Neuronal stem cell (in vitro differentiated cells): ENCODE measurements around the gene RPS26.
"Not testable (repeated sequence)": the region's sequence is repeated elsewhere in the genome, so short reads cannot be mapped to it uniquely, and the experiment has no call there.

Experiments
- DNase-seq: peaks from one replicate; pipeline ENCODE4 v3.0.0-alpha.2; 2013; ENCODE audit warnings: low spot score
- H2AFZ ChIP-seq: one replicate; pipeline ENCODE4 v1.6.1; 2013; ENCODE audit warnings: mild to moderate bottlenecking, low read length, inconsistent platforms
- H2AK5ac ChIP-seq: 2 replicates; pipeline ENCODE4 v1.6.1; 2013; ENCODE audit warnings: low read depth, mild to moderate bottlenecking, inconsistent platforms, low read length, moderate library complexity, mixed read lengths
- H2BK120ac ChIP-seq: 2 replicates; pipeline ENCODE4 v1.6.1; 2013; ENCODE audit warnings: low read depth, mild to moderate bottlenecking, inconsistent platforms, low read length, moderate library complexity, mixed read lengths
- H2BK12ac ChIP-seq: one replicate; pipeline ENCODE4 v1.6.1; 2013; ENCODE audit warnings: low read length, inconsistent platforms
- H2BK15ac ChIP-seq: 2 replicates; pipeline ENCODE4 v1.6.1; 2013; ENCODE audit warnings: mild to moderate bottlenecking, low read length, inconsistent platforms, mixed read lengths
- H2BK5ac ChIP-seq: one replicate; pipeline ENCODE4 v1.6.1; 2013; ENCODE audit warnings: inconsistent platforms, mild to moderate bottlenecking, low read length, moderate library complexity
- H3K14ac ChIP-seq: one replicate; pipeline ENCODE4 v1.6.1; 2013; ENCODE audit warnings: low read length, inconsistent platforms
- H3K18ac ChIP-seq: 2 replicates; pipeline ENCODE4 v1.6.1; 2013; ENCODE audit warnings: low read length, inconsistent platforms
- H3K23ac ChIP-seq: 2 replicates; pipeline ENCODE4 v1.6.1; 2013; ENCODE audit warnings: low read depth, mild to moderate bottlenecking, mixed read lengths, low read length, inconsistent platforms; ENCODE audit not compliant: poor library complexity
- H3K27ac ChIP-seq: replicated peaks from 3 replicates; pipeline ENCODE4 v1.5.1; 2013; ENCODE audit warnings: low read length, inconsistent platforms
- H3K27me3 ChIP-seq, 3 experiments: 2 replicates each; pipeline ENCODE4 v1.6.1; 2013; ENCODE audit warnings: low read length in 3 of 3, mild to moderate bottlenecking in 2 of 3, inconsistent platforms in 1 of 3, low read depth in 1 of 3, mixed read lengths in 1 of 3, moderate library complexity in 1 of 3; ENCODE audit not compliant: control insufficient read depth in 3 of 3, insufficient read depth in 3 of 3
- H3K36me3 ChIP-seq, 2 donors: replicated peaks in 1 of 2; 2 replicates each; pipeline ENCODE4 v1.6.1; 2013; ENCODE audit warnings: low read length in 2 of 2; ENCODE audit not compliant: control insufficient read depth in 2 of 2, insufficient read depth in 2 of 2
- H3K4ac ChIP-seq: 2 replicates; pipeline ENCODE4 v1.6.1; 2013; ENCODE audit warnings: inconsistent platforms, mild to moderate bottlenecking, low read length, moderate library complexity
- H3K4me1 ChIP-seq, 2 donors: 1 replicate in 1 of 2; 2 replicates in 1 of 2; pipeline ENCODE4 v1.6.1; 2013; ENCODE audit warnings: low read length in 2 of 2, low read depth in 1 of 2; ENCODE audit not compliant: control insufficient read depth in 2 of 2, insufficient read depth in 1 of 2
- H3K4me2 ChIP-seq: one replicate; pipeline ENCODE4 v1.6.1; 2013; ENCODE audit warnings: mild to moderate bottlenecking, low read length, inconsistent platforms; ENCODE audit not compliant: insufficient read depth, poor library complexity, severe bottlenecking
- H3K4me3 ChIP-seq, 2 donors: 2 replicates each; pipeline ENCODE4 v1.5.1; 2013; ENCODE audit warnings: low read length in 2 of 2, mild to moderate bottlenecking in 2 of 2, inconsistent platforms in 1 of 2, moderate library complexity in 1 of 2
- H3K79me1 ChIP-seq: one replicate; pipeline ENCODE4 v1.6.1; 2013; ENCODE audit warnings: low read depth, mild to moderate bottlenecking, inconsistent platforms, low read length, moderate library complexity
- H3K9ac ChIP-seq: one replicate; pipeline ENCODE4 v1.6.1; 2013; ENCODE audit warnings: mild to moderate bottlenecking, low read depth, low read length, inconsistent platforms; ENCODE audit not compliant: poor library complexity
- H3K9me3 ChIP-seq, 2 donors: replicated peaks in 1 of 2; 2 replicates each; pipeline versions ENCODE3 to v1.6.1; 2013; ENCODE audit warnings: low read length in 2 of 2, mild to moderate bottlenecking in 2 of 2, inconsistent platforms in 1 of 2, low read depth in 1 of 2, mixed read lengths in 1 of 2, moderate library complexity in 1 of 2; ENCODE audit not compliant: control insufficient read depth in 2 of 2, insufficient read depth in 1 of 2
- H4K8ac ChIP-seq: one replicate; pipeline ENCODE4 v1.6.1; 2013; ENCODE audit warnings: low read depth, mild to moderate bottlenecking, inconsistent platforms, low read length, moderate library complexity
- H4K91ac ChIP-seq: one replicate; pipeline ENCODE4 v1.6.1; 2013; ENCODE audit warnings: low read length, low read depth, mild to moderate bottlenecking, inconsistent platforms; ENCODE audit not compliant: poor library complexity
- WGBS, 2 donors: extraction: QIAGEN DNeasy Blood & Tissue Kit; methylation state at CpG; one replicate each; pipeline ENCODE4 v1.1.7; 2013; ENCODE audit warnings: missing lambda C conversion rate in 2 of 2, mixed read lengths in 1 of 2; ENCODE audit not compliant: insufficient read length in 2 of 2, insufficient replicate concordance in 1 of 2; ENCODE audit errors: extremely low coverage in 2 of 2; 5-methylcytosine and 5-hydroxymethylcytosine counted together

RPS26 gene

DNA sequence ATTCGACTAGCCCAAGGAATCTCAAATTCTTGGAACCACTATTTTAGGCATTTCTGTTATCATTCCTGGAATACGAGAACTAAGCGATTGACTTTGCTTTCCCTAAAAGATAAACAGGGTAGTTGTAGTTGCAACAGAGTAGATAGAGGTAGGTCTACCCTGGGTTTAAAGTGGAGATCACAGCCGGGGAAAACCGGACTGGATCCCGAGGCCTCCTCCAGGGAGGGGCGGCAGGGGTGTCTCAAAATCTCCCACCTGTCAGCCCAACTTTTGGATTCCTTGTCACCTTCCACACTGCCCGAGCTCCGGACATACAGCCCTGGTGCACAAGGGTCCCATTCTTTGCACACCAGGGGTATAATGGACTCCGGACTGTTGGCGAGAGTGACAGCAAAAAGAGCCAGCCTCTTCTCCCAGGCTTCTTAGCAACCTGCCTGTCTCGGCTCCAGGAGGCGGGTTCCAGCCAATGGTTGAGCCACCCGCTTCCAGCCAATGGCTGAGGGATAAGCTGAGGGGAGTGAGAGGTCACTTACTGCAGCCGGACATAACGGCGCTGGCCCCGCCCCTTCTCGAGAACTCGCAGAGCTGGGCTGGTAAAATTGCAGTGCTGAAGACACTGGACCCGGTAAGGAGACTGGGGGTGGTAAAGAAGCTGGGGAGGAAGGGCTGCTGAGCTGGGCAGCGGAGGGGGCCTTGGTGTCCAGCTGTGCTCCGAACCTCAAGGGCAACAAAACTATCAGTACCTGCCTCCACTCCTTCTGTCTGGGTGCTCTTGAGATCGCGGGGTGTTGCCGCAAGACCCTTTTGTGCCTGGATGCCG is 44.8 kb upstream of the RPS26 start, which contains the start of gene SUOX:
TSS of gene SUOX (plus strand) at position 562 of the 820 bp plus-strand sequence. CDS start 4,946 bp downstream, outside the sequence.
- WGBS, 2 donors = no CpG with 5 or more reads among the region's 27 CpGs
- Histone ChIP-seq H3K9ac (peak within 1 kb of the TSS; percentile 94), H4K91ac (no peak within 1 kb of the TSS), H3K36me3 (peaks cover 21 to 42% of the 10 kb centered on the region in 2 donors), H3K4me2 (peak within 1 kb of the TSS; percentile 91), H3K23ac (peak within 1 kb of the TSS; percentile 62), H3K9me3 (no peaks in the 10 kb centered on the region), H2AK5ac (peak within 1 kb of the TSS; percentile 20), H2AFZ (peak within 1 kb of the TSS; percentile 82), H3K79me1 (no peaks in the 10 kb centered on the region), H4K8ac (no peak within 1 kb of the TSS), H2BK12ac (no peak within 1 kb of the TSS), H2BK120ac (no peak within 1 kb of the TSS), H2BK5ac (peak within 1 kb of the TSS; percentile 83), H3K4me1 (peaks cover 0 to 4% of the 10 kb centered on the region in 2 donors), H3K27me3 (no peaks in the 10 kb centered on the region), H3K18ac (peak within 1 kb of the TSS; percentile 68), H3K4me3 (peak within 1 kb of the TSS; percentile 78 to 89), H3K14ac (peak within 1 kb of the TSS; percentile 91), H3K4ac (no peak within 1 kb of the TSS), H2BK15ac (no peak within 1 kb of the TSS), H3K27ac (peak within 1 kb of the TSS; percentile 64)
- DNase-seq = peak; percentile 94

DNA sequence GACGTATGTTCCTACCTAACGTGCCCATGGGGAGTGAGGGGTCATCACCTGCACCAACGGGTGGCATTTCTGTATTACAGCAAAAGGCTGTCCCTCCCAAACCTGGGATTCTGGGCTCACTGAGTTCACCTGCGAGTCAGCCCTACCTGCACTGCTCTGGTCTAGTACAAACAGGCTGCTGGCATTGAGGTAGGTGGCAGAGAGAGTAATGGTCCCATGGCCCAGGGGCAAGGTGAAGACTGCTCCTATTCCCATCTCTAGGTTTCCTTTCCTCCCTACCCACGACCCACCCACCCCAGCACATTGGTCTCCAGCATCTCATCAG is 44.2 kb upstream of the RPS26 start:
- peak overlapping the region; percentile 20 for H2AK5ac ChIP-seq
- no peaks in the 10 kb centered on the region for H3K79me1 ChIP-seq
- H3K4me1 ChIP-seq = peaks cover 0 to 4% of the 10 kb centered on the region in 2 donors
- H3K9ac ChIP-seq = peak overlapping the region; percentile 94
- H3K18ac ChIP-seq = peak overlapping the region; percentile 68
- H2BK15ac ChIP-seq = no peak overlapping the region
- H2BK5ac ChIP-seq = peak overlapping the region; percentile 83
- peak overlapping the region; percentile 78 to 89 for H3K4me3 ChIP-seq
- H2BK12ac ChIP-seq = no peak overlapping the region
- no CpG with 5 or more reads among the region's 5 CpGs for whole genome bisulfite sequencing, 2 donors
- H3K27ac ChIP-seq = peak overlapping the region; percentile 13
- peak overlapping the region; percentile 91 for H3K14ac ChIP-seq
- peaks cover 21 to 42% of the 10 kb centered on the region in 2 donors for H3K36me3 ChIP-seq
- no peak overlapping the region for H4K8ac ChIP-seq
- H3K9me3 ChIP-seq = no peaks in the 10 kb centered on the region
- no peak for DNase-seq
- H4K91ac ChIP-seq = no peak overlapping the region
- no peaks in the 10 kb centered on the region for H3K27me3 ChIP-seq
- H2AFZ ChIP-seq = peak overlapping the region; percentile 82
- peak overlapping the region; percentile 62 for H3K23ac ChIP-seq
- H3K4me2 ChIP-seq = peak overlapping the region; percentile 91
- no peak overlapping the region for H3K4ac ChIP-seq
- H2BK120ac ChIP-seq = no peak overlapping the region

DNA sequence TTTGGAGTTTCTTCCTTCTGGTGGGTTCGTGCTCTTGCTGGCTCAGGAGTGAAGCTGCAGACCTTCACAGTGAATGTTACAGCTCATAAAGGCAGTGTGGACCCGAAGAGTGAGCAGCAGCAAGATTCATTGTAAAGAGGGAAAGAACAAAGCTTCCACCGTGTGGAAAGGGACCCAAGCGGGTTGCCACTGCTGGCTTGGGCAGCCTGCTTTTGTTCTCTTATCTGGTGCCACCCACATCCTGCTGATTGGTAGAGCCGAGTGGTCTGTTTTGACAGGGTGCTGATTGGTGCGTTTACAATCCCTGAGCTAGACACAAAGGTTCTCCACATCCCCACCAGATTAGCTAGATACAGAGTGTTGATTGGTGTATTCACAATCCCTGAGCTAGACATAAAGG is 42.2 kb upstream of the RPS26 start:
- H3K4me2 ChIP-seq, DNase-seq, H2AFZ ChIP-seq, H3K23ac ChIP-seq, H3K27ac ChIP-seq, H3K4me1 ChIP-seq, H2AK5ac ChIP-seq, H3K4me3 ChIP-seq, H4K8ac ChIP-seq, H2BK15ac ChIP-seq, H2BK12ac ChIP-seq, H3K9me3 ChIP-seq, H2BK120ac ChIP-seq, H3K18ac ChIP-seq, H3K9ac ChIP-seq, H3K27me3 ChIP-seq, H3K4ac ChIP-seq, H3K79me1 ChIP-seq, H3K14ac ChIP-seq, H2BK5ac ChIP-seq, H4K91ac ChIP-seq: not testable (repeated sequence)
- H3K36me3 ChIP-seq = peaks cover 14 to 41% of the 10 kb centered on the region in 2 donors
- no CpG with 5 or more reads among the region's 6 CpGs for WGBS, 2 donors

DNA sequence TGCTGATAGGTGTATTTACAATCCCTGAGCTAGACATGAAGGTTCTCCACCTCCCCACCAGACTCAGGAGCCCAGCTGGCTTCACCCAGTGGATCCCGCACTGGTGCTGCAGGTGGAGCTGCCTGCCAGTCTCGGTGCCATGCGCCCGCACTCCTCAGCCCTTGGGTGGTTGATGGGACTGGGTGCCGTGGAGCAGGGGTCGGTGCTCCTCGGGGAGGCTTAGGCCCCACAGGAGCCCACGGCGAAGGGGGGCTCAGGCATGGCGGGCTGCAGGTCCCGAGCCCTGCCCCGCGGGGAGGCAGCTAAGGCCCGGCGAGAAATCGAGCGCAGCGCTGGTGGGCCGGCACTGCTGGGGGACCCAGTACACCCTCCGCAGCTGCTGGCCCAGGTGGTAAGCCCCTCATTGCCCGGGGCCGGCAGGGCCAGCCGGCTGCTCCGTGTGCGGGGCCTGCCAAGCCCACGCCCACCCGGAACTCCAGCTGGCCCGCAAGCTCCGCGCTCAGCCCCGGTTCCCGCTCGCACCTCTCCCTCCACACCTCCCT is 41.6 kb upstream of the RPS26 start:
- WGBS, 2 donors = no CpG with 5 or more reads among the region's 33 CpGs
- not testable (repeated sequence) for H3K23ac ChIP-seq

More for the DNA sequence above, 41.6 kb upstream of the RPS26 start:
- not testable (repeated sequence) for H4K8ac ChIP-seq, H3K9me3 ChIP-seq, H3K9ac ChIP-seq, H2BK5ac ChIP-seq, H4K91ac ChIP-seq, H3K18ac ChIP-seq, H3K4me1 ChIP-seq, H3K79me1 ChIP-seq, H3K27me3 ChIP-seq, H2BK15ac ChIP-seq, H2AFZ ChIP-seq, DNase-seq, H2AK5ac ChIP-seq, H3K4me2 ChIP-seq, H3K27ac ChIP-seq, H2BK120ac ChIP-seq, H3K4me3 ChIP-seq, H2BK12ac ChIP-seq, H3K14ac ChIP-seq, H3K4ac ChIP-seq
- peaks cover 14 to 38% of the 10 kb centered on the region in 2 donors for H3K36me3 ChIP-seq
